Brain microvascular endothelial cell (primary cell): ENCODE results near the gene METTL2B.

Source experiments
- DNase-seq: peaks from one replicate; pipeline ENCODE4 v3.0.0-alpha.2; 2020
- H3K27ac ChIP-seq: fragments of 250-450 bp; sonication (Bioruptor Pico); 2 replicates; pipeline ENCODE4 v1.5.1; 2020; ENCODE audit warnings: mild to moderate bottlenecking, moderate library complexity
- H3K27me3 ChIP-seq: fragments of 250-450 bp; sonication (Bioruptor Pico); replicated peaks from 2 replicates; pipeline ENCODE4 v1.5.1; 2020; ENCODE audit warnings: mild to moderate bottlenecking
- H3K36me3 ChIP-seq: fragments of 250-450 bp; sonication (Bioruptor Pico); replicated peaks from 2 replicates; pipeline ENCODE4 v1.5.1; 2020; ENCODE audit warnings: mild to moderate bottlenecking
- H3K4me3 ChIP-seq: 2 replicates; pipeline ENCODE4 v1.5.1; 2011; ENCODE audit warnings: low read depth, mild to moderate bottlenecking, control low read depth, low read length, moderate library complexity
- CTCF ChIP-seq: IDR thresholded peaks from 2 replicates; pipeline ENCODE4 v1.5.1; 2011; ENCODE audit warnings: low read depth, mild to moderate bottlenecking, moderate library complexity, low read length, control low read depth, inconsistent platforms; ENCODE audit errors: missing control alignments
- in situ Hi-C: cut with HindIII; loops from 2 replicates; pipeline ENCODE4 v1.10.0; 2017; ENCODE audit warnings: low sequenced_read_pairs, low pct_ligation_motif_present

Gene METTL2B

GRCh38 chr7:128446306-128446705 lies 30.2 kb upstream of the METTL2B start:
- Histone ChIP-seq H3K27me3 (no peaks in the 10 kb centered on the region), H3K36me3 (no peaks in the 10 kb centered on the region), H3K4me3 (no peak overlapping the region), H3K27ac (no peak overlapping the region)
- DNase-seq = no peak
- TF ChIP-seq CTCF = no peak
- in situ Hi-C loops = no loop called here

- H3K27ac ChIP-seq = no peak overlapping the region
- no peak for DNase-seq
- in situ Hi-C loops = no loop called here
- H3K36me3 ChIP-seq = no peaks in the 10 kb centered on the region
- no peaks in the 10 kb centered on the region for H3K27me3 ChIP-seq
- no peak for TF ChIP-seq CTCF
- no peak overlapping the region for H3K4me3 ChIP-seq
Measured at GRCh38 chr7:128447941-128448564, 28.5 kb upstream of the METTL2B start.

- Histone ChIP-seq H3K27ac (no peak overlapping the region), H3K4me3 (no peak overlapping the region), H3K36me3 (no peaks in the 10 kb centered on the region), H3K27me3 (no peaks in the 10 kb centered on the region)
- no peak for DNase-seq
- no peak for TF ChIP-seq CTCF
- in situ Hi-C loops = no loop called here
Measured at GRCh38 chr7:128448751-128449302, 27.7 kb upstream of the METTL2B start.

GRCh38 chr7:128450409-128450808 lies 26.1 kb upstream of the METTL2B start:
- DNase-seq = no peak
- Histone ChIP-seq H3K27ac (no peak overlapping the region), H3K27me3 (no peaks in the 10 kb centered on the region), H3K36me3 (no peaks in the 10 kb centered on the region), H3K4me3 (no peak overlapping the region)
- in situ Hi-C loops = no loop called here
- TF ChIP-seq CTCF = no peak

- TF ChIP-seq CTCF = no peak
- in situ Hi-C loops = no loop called here
- DNase-seq = no peak
- Histone ChIP-seq H3K27ac (no peak overlapping the region), H3K36me3 (no peaks in the 10 kb centered on the region), H3K27me3 (no peaks in the 10 kb centered on the region), H3K4me3 (no peak overlapping the region)
Measured at GRCh38 chr7:128450913-128451312, 25.6 kb upstream of the METTL2B start.

GRCh38 chr7:128452552-128452951 lies 24.0 kb upstream of the METTL2B start:
- Histone ChIP-seq H3K27me3 (no peaks in the 10 kb centered on the region), H3K36me3 (peaks cover 4% of the 10 kb centered on the region), H3K27ac (no peak overlapping the region), H3K4me3 (no peak overlapping the region)
- TF ChIP-seq CTCF = no peak
- in situ Hi-C loops = no loop called here
- DNase-seq = no peak
